ENCODE measurements around the gene FARS2.

Gene FARS2

GRCh38 chr6:5509106-5509505 lies 247.8 kb downstream of the FARS2 start:
- no peak for DNase-seq (ENCODE audit: low read depth)

GRCh38 chr6:5510331-5511133 lies 249.2 kb downstream of the FARS2 start:
- no peak for DNase-seq (ENCODE audit: low read depth)

GRCh38 chr6:5511954-5512353 lies 250.6 kb downstream of the FARS2 start:
- no peak for DNase-seq (ENCODE audit: low read depth)

- DNase-seq (ENCODE audit: low read depth), result no peak
Observed at GRCh38 chr6:5512422-5512821, 251.1 kb downstream of the FARS2 start.

- DNase-seq (ENCODE audit: low read depth), result no peak
Observed at GRCh38 chr6:5513408-5513807, 252.1 kb downstream of the FARS2 start.

- DNase-seq (ENCODE audit: low read depth), result no peak
Observed at GRCh38 chr6:5514353-5514752, 253.0 kb downstream of the FARS2 start.

- no peak for DNase-seq (ENCODE audit: low read depth)
Observed at GRCh38 chr6:5515200-5515599, 253.9 kb downstream of the FARS2 start.

- no peak for DNase-seq (ENCODE audit: low read depth)
Observed at GRCh38 chr6:5516036-5516435, 254.7 kb downstream of the FARS2 start.

GRCh38 chr6:5517796-5518195 lies 256.5 kb downstream of the FARS2 start:
- no peak for DNase-seq (ENCODE audit: low read depth)

- DNase-seq (ENCODE audit: low read depth), result no peak
Observed at GRCh38 chr6:5518936-5519491, 257.7 kb downstream of the FARS2 start.

- no peak for DNase-seq (ENCODE audit: low read depth)
Observed at GRCh38 chr6:5520796-5521195, 259.5 kb downstream of the FARS2 start.

GRCh38 chr6:5521322-5521721 lies 260.0 kb downstream of the FARS2 start:
- no peak for DNase-seq (ENCODE audit: low read depth)

- no peak for DNase-seq (ENCODE audit: low read depth)
Observed at GRCh38 chr6:5522147-5522546, 260.8 kb downstream of the FARS2 start.

GRCh38 chr6:5524110-5524509 lies 262.8 kb downstream of the FARS2 start:
- DNase-seq (ENCODE audit: low read depth), result no peak

GRCh38 chr6:5525209-5525608 lies 263.9 kb downstream of the FARS2 start:
- peak; percentile 48 for DNase-seq (ENCODE audit: low read depth)

- DNase-seq (ENCODE audit: low read depth), result no peak
Observed at GRCh38 chr6:5529015-5529414, 267.7 kb downstream of the FARS2 start.

GRCh38 chr6:5529733-5530132 lies 268.4 kb downstream of the FARS2 start:
- DNase-seq (ENCODE audit: low read depth), result no peak

- no peak for DNase-seq (ENCODE audit: low read depth)
Observed at GRCh38 chr6:5531161-5531560, 269.8 kb downstream of the FARS2 start.

- no peak for DNase-seq (ENCODE audit: low read depth)
Observed at GRCh38 chr6:5531853-5532375, 270.6 kb downstream of the FARS2 start.

GRCh38 chr6:5532941-5533340 lies 271.6 kb downstream of the FARS2 start:
- no peak for DNase-seq (ENCODE audit: low read depth)

GRCh38 chr6:5534643-5535042 lies 273.3 kb downstream of the FARS2 start:
- DNase-seq (ENCODE audit: low read depth), result no peak

- no peak for DNase-seq (ENCODE audit: low read depth)
Observed at GRCh38 chr6:5536644-5537043, 275.3 kb downstream of the FARS2 start.

- DNase-seq (ENCODE audit: low read depth), result no peak
Observed at GRCh38 chr6:5537132-5537531, 275.8 kb downstream of the FARS2 start.

- DNase-seq (ENCODE audit: low read depth), result peak; percentile 29
Observed at GRCh38 chr6:5537967-5538366, 276.7 kb downstream of the FARS2 start.
